ENCODE data around the gene ZNF462. TPM values are rescaled to one million over a fixed set of nuclear protein-coding genes. Genes with fewer than 3 reads are reported as not detected.

The ZNF462 gene
- total RNA-seq, 1 donor from 2014 or later: 199 TPM

GRCh38 chr9:106930477-106930876, 67.5 kb downstream of the ZNF462 start:
- H3K36me3 Mint-ChIP-seq (ENCODE audit: low read depth): peaks cover 77% of the 10 kb centered on the region
- H3K27ac Mint-ChIP-seq (ENCODE audit: unreplicated experiment): no peak overlapping the region

GRCh38 chr9:106931466-106931865, 68.5 kb downstream of the ZNF462 start:
- no peak overlapping the region for H3K27ac Mint-ChIP-seq (ENCODE audit: unreplicated experiment)

More at GRCh38 chr9:106930477-106930876, 67.5 kb downstream of the ZNF462 start:
- TF ChIP-seq, protein P1, sequence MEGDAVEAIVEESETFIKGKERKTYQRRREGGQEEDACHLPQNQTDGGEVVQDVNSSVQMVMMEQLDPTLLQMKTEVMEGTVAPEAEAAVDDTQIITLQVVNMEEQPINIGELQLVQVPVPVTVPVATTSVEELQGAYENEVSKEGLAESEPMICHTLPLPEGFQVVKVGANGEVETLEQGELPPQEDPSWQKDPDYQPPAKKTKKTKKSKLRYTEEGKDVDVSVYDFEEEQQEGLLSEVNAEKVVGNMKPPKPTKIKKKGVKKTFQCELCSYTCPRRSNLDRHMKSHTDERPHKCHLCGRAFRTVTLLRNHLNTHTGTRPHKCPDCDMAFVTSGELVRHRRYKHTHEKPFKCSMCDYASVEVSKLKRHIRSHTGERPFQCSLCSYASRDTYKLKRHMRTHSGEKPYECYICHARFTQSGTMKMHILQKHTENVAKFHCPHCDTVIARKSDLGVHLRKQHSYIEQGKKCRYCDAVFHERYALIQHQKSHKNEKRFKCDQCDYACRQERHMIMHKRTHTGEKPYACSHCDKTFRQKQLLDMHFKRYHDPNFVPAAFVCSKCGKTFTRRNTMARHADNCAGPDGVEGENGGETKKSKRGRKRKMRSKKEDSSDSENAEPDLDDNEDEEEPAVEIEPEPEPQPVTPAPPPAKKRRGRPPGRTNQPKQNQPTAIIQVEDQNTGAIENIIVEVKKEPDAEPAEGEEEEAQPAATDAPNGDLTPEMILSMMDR (conservative IDR thresholded peaks at IDR 0.05): no peak
- peaks cover 27% of the 10 kb centered on the region for H3K4me1 Mint-ChIP-seq
- no peak overlapping the region for H3K4me3 Mint-ChIP-seq
- peaks cover 6% of the 10 kb centered on the region for H3K9me3 Mint-ChIP-seq
- H3K27me3 Mint-ChIP-seq (ENCODE audit: low read depth): no peaks in the 10 kb centered on the region
- no peak for DNase-seq (ENCODE audit: low read depth, low spot score)

GRCh38 chr9:106932178-106932577, 69.2 kb downstream of the ZNF462 start:
- Mint-ChIP-seq H3K4me1 (peaks cover 28% of the 10 kb centered on the region), H3K9me3 (peaks cover 4% of the 10 kb centered on the region), H3K4me3 (no peak overlapping the region), H3K27ac (ENCODE audit: unreplicated experiment) (no peak overlapping the region), H3K27me3 (ENCODE audit: low read depth) (no peaks in the 10 kb centered on the region), H3K36me3 (ENCODE audit: low read depth) (peaks cover 72% of the 10 kb centered on the region)
- TF ChIP-seq, protein P1 (conservative IDR thresholded peaks at IDR 0.05): no peak
- no peak for DNase-seq (ENCODE audit: low read depth, low spot score)

More at GRCh38 chr9:106931466-106931865, 68.5 kb downstream of the ZNF462 start:
- Mint-ChIP-seq H3K36me3 (ENCODE audit: low read depth) (peaks cover 75% of the 10 kb centered on the region), H3K4me1 (peaks cover 28% of the 10 kb centered on the region), H3K27me3 (ENCODE audit: low read depth) (no peaks in the 10 kb centered on the region), H3K9me3 (peaks cover 4% of the 10 kb centered on the region), H3K4me3 (no peak overlapping the region)
- TF ChIP-seq, protein P1 (conservative IDR thresholded peaks at IDR 0.05): no peak
- no peak for DNase-seq (ENCODE audit: low read depth, low spot score)

DNA sequence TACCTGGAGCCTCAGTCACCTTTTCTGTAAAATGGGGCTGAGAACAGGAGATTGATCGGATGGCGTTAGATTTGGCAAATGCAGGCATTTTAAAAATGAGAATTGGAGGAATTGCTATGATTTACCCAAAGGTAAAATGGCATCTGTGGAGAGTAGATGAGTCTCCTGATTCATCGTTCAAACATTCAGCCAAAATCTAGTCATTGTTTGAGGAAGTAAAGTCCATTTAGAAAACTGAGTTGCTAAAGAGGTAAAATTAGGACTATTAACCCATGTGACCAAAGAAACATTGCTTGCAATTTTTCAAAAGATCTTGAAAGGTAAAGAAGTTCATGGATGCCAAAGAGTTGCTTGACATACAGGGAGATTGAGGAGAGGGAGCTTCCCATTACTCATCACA, 69.7 kb downstream of the ZNF462 start:
- H3K27me3 Mint-ChIP-seq (ENCODE audit: low read depth): no peaks in the 10 kb centered on the region
- no peak overlapping the region for H3K4me3 Mint-ChIP-seq
- TF ChIP-seq, protein P1 (conservative IDR thresholded peaks at IDR 0.05): no peak
- H3K9me3 Mint-ChIP-seq: peaks cover 4% of the 10 kb centered on the region
- H3K36me3 Mint-ChIP-seq (ENCODE audit: low read depth): peaks cover 67% of the 10 kb centered on the region
- H3K27ac Mint-ChIP-seq (ENCODE audit: unreplicated experiment): no peak overlapping the region
- DNase-seq (ENCODE audit: low read depth, low spot score): no peak
- peaks cover 28% of the 10 kb centered on the region for H3K4me1 Mint-ChIP-seq

DNA sequence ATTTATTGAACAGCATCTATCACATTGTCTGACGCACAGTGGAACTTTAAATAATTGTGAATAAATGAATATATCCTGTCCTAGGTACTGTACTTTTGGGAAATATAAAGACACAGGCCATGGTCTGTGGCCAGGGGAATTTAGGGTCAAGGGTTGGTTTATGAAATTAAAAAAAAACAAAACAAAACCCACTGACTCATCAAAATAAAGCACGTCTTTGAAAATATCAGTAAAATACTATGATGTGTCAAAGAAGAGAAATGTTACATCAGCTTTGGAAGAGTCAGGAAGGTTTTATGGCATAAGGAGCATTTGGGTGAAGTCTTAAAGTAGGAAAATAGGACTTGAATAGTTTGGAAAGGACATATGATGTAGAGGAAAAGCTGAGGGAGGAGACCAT, 70.5 kb downstream of the ZNF462 start:
- DNase-seq (ENCODE audit: low read depth, low spot score): no peak
- Mint-ChIP-seq H3K27me3 (ENCODE audit: low read depth) (no peaks in the 10 kb centered on the region), H3K4me3 (no peak overlapping the region), H3K4me1 (peaks cover 28% of the 10 kb centered on the region), H3K36me3 (ENCODE audit: low read depth) (peaks cover 70% of the 10 kb centered on the region), H3K27ac (ENCODE audit: unreplicated experiment) (no peak overlapping the region), H3K9me3 (peaks cover 4% of the 10 kb centered on the region)
- TF ChIP-seq, protein P1 (conservative IDR thresholded peaks at IDR 0.05): no peak
